ENCODE data around the gene ERGIC1. TPM values are rescaled to one million over a fixed set of nuclear protein-coding genes. Genes with fewer than 3 reads are reported as not detected.

ERGIC1 gene
- polyA plus RNA-seq, 3 donors: 117 to 124 (median 118) TPM

DNA sequence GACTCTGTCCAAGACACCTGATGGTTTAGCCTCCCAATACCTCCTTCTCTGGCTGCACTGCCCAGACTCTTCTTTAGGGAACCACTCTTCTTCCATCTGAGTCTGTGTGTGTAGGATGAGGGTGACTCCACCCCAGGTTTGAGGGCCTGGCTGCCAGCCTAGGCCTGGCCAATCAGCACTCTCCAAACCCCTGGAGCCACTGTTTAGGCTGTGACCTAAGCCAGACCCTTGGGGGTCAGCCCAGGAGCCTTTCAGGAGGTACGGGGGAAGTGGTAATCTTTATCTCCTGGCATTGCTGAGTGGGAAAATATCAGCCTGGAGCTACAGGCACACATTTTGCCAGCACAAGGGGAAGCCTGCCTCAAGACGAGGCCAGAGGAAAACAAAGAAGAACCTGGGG lies 6.2 kb upstream of the ERGIC1 start:
- no peak for DNase-seq (ENCODE audit: low read depth in 3 of 3, low spot score in 2 of 3)

DNA sequence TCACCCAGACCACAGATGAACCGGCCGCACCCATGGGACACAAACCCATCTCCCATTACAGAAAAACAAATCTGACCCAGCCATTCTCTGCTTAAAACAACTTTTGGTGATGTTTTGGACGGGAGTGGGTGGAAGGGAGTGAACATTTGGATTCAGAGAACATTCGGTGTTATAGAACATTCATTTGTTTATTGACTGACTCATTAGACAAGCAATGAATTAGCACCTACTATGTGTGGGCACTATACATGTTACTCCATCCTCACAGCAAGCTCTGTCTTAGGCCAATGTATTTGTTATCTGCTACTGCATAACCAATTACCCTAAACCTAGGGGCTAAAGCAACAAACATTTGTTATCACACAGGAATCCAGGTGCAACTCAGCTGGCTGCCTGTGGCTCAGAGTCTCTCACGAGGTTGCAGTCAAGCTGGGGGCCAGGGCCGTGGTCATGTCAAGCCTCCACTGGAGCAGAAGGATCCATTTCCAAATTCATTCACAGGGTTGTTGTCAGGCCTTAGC lies 5.1 kb upstream of the ERGIC1 start:
- DNase-seq (ENCODE audit: low read depth in 3 of 3, low spot score in 2 of 3): no peak

DNA sequence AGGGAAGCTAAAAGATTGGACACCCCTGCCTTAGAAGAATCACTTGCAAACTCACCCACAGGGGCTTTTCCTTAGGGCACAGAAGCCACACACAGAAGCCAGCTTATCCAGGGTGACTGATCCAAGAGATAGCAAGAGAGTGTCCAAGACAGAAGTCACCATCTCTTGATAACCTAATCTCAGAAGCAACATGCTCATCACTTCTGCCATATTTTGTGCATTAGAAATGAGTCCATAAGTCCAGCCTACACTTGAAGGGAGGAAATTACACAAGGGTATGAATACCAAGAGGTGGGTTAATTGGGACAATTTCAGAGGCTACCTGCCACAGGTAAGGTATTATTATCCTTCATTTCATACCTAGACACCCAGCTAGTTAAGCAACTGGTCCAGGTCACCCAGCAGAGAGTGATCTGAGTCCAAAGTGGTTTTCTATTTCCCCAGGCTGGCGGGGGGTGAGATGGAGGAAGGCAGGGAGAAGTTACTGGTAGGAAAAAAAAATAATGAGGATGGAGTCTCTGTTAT lies 3.7 kb upstream of the ERGIC1 start:
- no peak for DNase-seq (ENCODE audit: low read depth in 3 of 3, low spot score in 2 of 3)

GRCh38 chr5:172830876-172831662 lies 3.0 kb upstream of the ERGIC1 start:
- no peak for DNase-seq (ENCODE audit: low read depth in 3 of 3, low spot score in 2 of 3)

DNA sequence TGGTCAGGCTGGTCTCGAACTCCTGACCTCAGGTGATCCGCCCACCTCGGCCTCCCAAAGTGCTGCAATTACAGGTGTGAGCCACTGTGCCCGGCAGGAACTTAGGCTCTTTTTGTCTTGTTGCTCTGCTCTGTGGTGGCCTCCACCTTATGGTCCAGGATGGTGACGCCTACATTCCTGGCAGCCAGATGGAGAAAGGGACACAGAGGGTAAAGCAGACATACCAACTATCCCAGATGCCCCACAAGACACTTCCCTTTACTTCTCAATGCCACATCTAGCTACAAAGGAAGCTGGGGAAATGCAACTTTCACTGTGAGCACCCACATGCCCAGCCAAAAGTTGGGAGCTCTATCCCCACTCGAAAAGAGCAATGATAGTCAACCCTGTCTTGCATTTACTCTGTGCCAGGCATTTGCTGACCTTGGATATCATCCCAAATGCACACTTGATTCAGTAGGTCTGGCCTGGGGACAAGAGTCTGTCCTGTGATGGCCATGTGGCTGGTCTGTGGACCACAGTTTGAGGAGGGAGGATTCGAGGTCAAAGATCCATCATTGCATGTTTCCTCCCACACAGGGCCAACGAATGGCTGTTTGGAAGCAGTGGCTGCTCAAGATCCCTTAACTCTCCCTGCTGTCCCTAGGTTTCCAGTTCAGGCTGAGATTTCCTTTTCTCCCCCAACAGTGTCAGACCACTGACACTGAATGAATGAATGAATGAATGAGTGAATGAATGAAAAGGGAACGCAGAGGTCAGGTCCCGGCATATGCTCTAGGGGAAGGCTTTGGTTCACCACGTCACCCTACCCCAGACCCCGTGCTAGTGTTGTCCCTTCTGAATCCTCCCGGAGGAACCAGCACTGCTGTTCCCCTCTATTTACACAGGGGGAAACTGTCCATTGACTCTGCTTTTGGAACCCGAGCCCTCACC lies 1.4 kb upstream of the ERGIC1 start:
- no peak for DNase-seq (ENCODE audit: low read depth in 3 of 3, low spot score in 2 of 3)

DNA sequence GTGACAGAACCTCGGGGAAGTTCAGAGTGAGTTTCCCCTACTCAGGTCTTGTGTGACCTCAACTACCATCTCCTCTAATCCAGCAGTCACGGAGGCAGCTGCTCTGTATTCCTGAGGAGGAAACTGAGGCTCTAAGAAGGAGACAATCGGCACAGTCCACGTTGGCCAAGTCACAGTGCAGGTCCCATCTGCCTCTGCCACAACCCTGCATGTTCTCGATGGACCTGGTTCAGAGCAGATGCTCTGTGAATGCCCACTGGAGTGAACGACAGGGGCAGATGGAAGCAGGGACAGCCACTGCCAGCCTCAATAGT lies 722 bp upstream of the ERGIC1 start:
- no peak for DNase-seq (ENCODE audit: low read depth in 3 of 3, low spot score in 2 of 3)

- DNase-seq (ENCODE audit: low read depth in 3 of 3, low spot score in 2 of 3): no peak
Measured at GRCh38 chr5:172834415-172835289, 601 bp downstream of the ERGIC1 start.

- DNase-seq (ENCODE audit: low read depth in 3 of 3, low spot score in 2 of 3): no peak
Measured at GRCh38 chr5:172835290-172835993, 1.4 kb downstream of the ERGIC1 start.

DNA sequence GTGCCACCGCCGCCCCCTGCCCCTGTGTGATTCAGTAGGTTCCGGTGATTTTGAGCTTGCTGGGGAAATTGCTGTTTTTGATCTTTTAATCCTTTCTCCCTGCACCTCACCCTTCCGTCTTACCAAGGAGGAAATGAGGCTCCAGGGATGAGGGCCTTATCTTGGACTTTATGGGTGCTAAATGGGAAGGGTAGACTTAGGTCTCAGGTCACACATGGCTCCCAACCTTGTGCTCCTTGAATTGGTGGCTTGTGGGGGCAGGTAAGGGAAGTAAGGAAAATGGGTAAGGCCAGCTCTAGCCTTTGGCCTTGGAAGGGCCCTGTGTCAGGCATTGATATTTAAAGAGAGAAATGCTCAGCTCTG lies 1.9 kb downstream of the ERGIC1 start:
- DNase-seq (ENCODE audit: low read depth in 3 of 3, low spot score in 2 of 3): no peak

GRCh38 chr5:172837640-172838039 lies 3.6 kb downstream of the ERGIC1 start:
- no peak for DNase-seq (ENCODE audit: low read depth in 3 of 3, low spot score in 2 of 3)

GRCh38 chr5:172838151-172838875 lies 4.3 kb downstream of the ERGIC1 start:
- DNase-seq (ENCODE audit: low read depth in 3 of 3, low spot score in 2 of 3): no peak

GRCh38 chr5:172839669-172840431 lies 5.8 kb downstream of the ERGIC1 start:
- no peak for DNase-seq (ENCODE audit: low read depth in 3 of 3, low spot score in 2 of 3)

GRCh38 chr5:172840432-172841154 lies 6.5 kb downstream of the ERGIC1 start:
- DNase-seq (ENCODE audit: low read depth in 3 of 3, low spot score in 2 of 3): no peak

GRCh38 chr5:172841256-172841655 lies 7.2 kb downstream of the ERGIC1 start:
- no peak for DNase-seq (ENCODE audit: low read depth in 3 of 3, low spot score in 2 of 3)

- no peak for DNase-seq (ENCODE audit: low read depth in 3 of 3, low spot score in 2 of 3)
Measured at GRCh38 chr5:172843825-172844576, 9.9 kb downstream of the ERGIC1 start.

GRCh38 chr5:172844577-172844838 lies 10.5 kb downstream of the ERGIC1 start:
- DNase-seq (ENCODE audit: low read depth in 3 of 3, low spot score in 2 of 3): no peak

DNA sequence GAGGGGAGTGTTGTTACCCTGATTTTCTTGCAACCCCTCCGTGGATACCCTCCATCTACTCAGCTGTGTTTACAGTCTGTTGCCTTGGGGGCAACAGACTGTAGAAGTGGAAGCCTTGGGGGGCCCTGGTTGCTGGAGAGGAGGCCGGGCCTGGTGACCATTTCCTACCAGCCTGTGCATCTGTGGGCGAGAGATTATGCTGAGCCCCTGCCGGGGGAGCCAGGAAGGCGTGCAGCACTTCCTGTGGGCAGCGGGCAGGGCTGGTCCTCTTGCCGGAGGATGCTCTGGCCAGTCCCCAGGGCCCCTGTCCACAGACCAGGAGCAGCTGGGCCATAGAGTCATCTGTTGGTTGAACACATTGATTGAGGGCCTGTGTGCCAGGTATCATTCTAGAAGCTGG lies 11.1 kb downstream of the ERGIC1 start:
- DNase-seq (ENCODE audit: low read depth in 3 of 3, low spot score in 2 of 3): no peak
